Mesenchymal stem cell (in vitro differentiated cells and primary cell): ENCODE results near the gene PROX1.

Source experiments
- DNase-seq: peaks from one replicate; pipeline ENCODE4 v3.0.0-alpha.2; 2013
- H2AFZ ChIP-seq: one replicate; pipeline ENCODE4 v1.6.1; 2013; ENCODE audit warnings: low read depth, mild to moderate bottlenecking, control low read depth, inconsistent platforms, low read length, moderate library complexity
- H2AK5ac ChIP-seq: 2 replicates; pipeline ENCODE4 v1.6.1; 2013; ENCODE audit warnings: low read length, moderate library complexity, mild to moderate bottlenecking, inconsistent platforms; ENCODE audit not compliant: severe bottlenecking
- H2BK120ac ChIP-seq: one replicate; pipeline ENCODE4 v1.6.1; 2013; ENCODE audit warnings: low read depth, mild to moderate bottlenecking, inconsistent platforms, low read length, moderate library complexity
- H2BK12ac ChIP-seq, 2 experiments: one replicate each; pipeline ENCODE4 v1.6.1; 2013; ENCODE audit warnings: inconsistent platforms in 2 of 2, low read length in 2 of 2, mild to moderate bottlenecking in 2 of 2, moderate library complexity in 2 of 2, control low read depth in 1 of 2
- H2BK15ac ChIP-seq: one replicate; pipeline ENCODE4 v1.6.1; 2013; ENCODE audit warnings: mild to moderate bottlenecking, low read depth, inconsistent platforms; ENCODE audit not compliant: poor library complexity, severe bottlenecking
- H2BK5ac ChIP-seq: 2 replicates; pipeline ENCODE4 v1.6.1; 2013; ENCODE audit warnings: low read depth, mild to moderate bottlenecking, low read length, control low read depth, inconsistent platforms; ENCODE audit not compliant: poor library complexity, severe bottlenecking
- H3K14ac ChIP-seq, 2 experiments: one replicate each; pipeline ENCODE4 v1.6.1; 2013; ENCODE audit warnings: inconsistent platforms in 2 of 2, low read length in 2 of 2, control low read depth in 1 of 2, mild to moderate bottlenecking in 1 of 2, moderate library complexity in 1 of 2
- H3K18ac ChIP-seq, 2 experiments: one replicate each; pipeline ENCODE4 v1.6.1; 2013; ENCODE audit warnings: inconsistent platforms in 2 of 2, low read length in 2 of 2, control low read depth in 1 of 2, low read depth in 1 of 2, mild to moderate bottlenecking in 1 of 2
- H3K23ac ChIP-seq, 2 experiments: one replicate each; pipeline ENCODE4 v1.6.1; 2013; ENCODE audit warnings: inconsistent platforms in 2 of 2, low read length in 2 of 2, mild to moderate bottlenecking in 2 of 2, moderate library complexity in 2 of 2, control low read depth in 1 of 2
- H3K27ac ChIP-seq: 2 replicates; pipeline ENCODE4 v1.5.1; 2013; ENCODE audit warnings: mild to moderate bottlenecking, moderate library complexity, low read length, control low read depth, inconsistent platforms; ENCODE audit not compliant: poor library complexity, severe bottlenecking
- H3K27me3 ChIP-seq, 2 experiments: 2 replicates each; pipeline versions ENCODE4 v1.6.1 to v1.7.0; 2013; ENCODE audit warnings: low read length in 2 of 2, mild to moderate bottlenecking in 2 of 2, moderate library complexity in 2 of 2, control low read depth in 1 of 2, inconsistent platforms in 1 of 2; ENCODE audit not compliant: control insufficient read depth in 1 of 2, insufficient read depth in 1 of 2
- H3K36me3 ChIP-seq, 2 experiments: 2 replicates each; pipeline versions ENCODE4 v1.6.1 to v1.7.0; 2013; ENCODE audit warnings: low read length in 2 of 2, control low read depth in 1 of 2, inconsistent platforms in 1 of 2, low read depth in 1 of 2, mild to moderate bottlenecking in 1 of 2; ENCODE audit not compliant: insufficient read depth in 2 of 2, control insufficient read depth in 1 of 2
- H3K4ac ChIP-seq, 2 experiments: one replicate each; pipeline ENCODE4 v1.6.1; 2013; ENCODE audit warnings: inconsistent platforms in 2 of 2, low read length in 2 of 2, mild to moderate bottlenecking in 2 of 2, moderate library complexity in 2 of 2, control low read depth in 1 of 2, low read depth in 1 of 2
- H3K4me1 ChIP-seq: 2 replicates; pipeline ENCODE4 v1.6.1; 2013; ENCODE audit warnings: low read depth, low read length, control low read depth; ENCODE audit not compliant: control insufficient read depth, insufficient read depth
- H3K4me2 ChIP-seq: 2 replicates; pipeline ENCODE4 v1.6.1; 2013; ENCODE audit warnings: low read length, mild to moderate bottlenecking, inconsistent platforms; ENCODE audit not compliant: poor library complexity, severe bottlenecking
- H3K4me3 ChIP-seq, 2 experiments: 2 replicates each; pipeline versions ENCODE4 v1.5.1 to v1.7.0; 2013; ENCODE audit warnings: low read length in 2 of 2, mild to moderate bottlenecking in 2 of 2, control low read depth in 1 of 2, low read depth in 1 of 2; ENCODE audit not compliant: insufficient read depth in 1 of 2
- H3K79me1 ChIP-seq: replicated peaks from 2 replicates; pipeline ENCODE4 v1.6.1; 2013; ENCODE audit warnings: mild to moderate bottlenecking, control low read depth, low read length, inconsistent platforms; ENCODE audit not compliant: poor library complexity, severe bottlenecking
- H3K9ac ChIP-seq: 2 replicates; pipeline ENCODE4 v1.7.0; 2013; ENCODE audit warnings: mild to moderate bottlenecking, low read length, moderate library complexity
- H3K9me3 ChIP-seq: 2 replicates; pipeline ENCODE4 v1.7.0; 2013; ENCODE audit warnings: mild to moderate bottlenecking, low read length; ENCODE audit not compliant: control insufficient read depth
- H4K8ac ChIP-seq: one replicate; pipeline ENCODE4 v1.6.1; 2013; ENCODE audit warnings: inconsistent platforms, mild to moderate bottlenecking, low read length, moderate library complexity
- H4K91ac ChIP-seq: one replicate; pipeline ENCODE4 v1.6.1; 2013; ENCODE audit warnings: mild to moderate bottlenecking, low read length, inconsistent platforms
- WGBS: methylation state at CpG from one replicate; pipeline ENCODE4 v1.1.7; 2013; ENCODE audit warnings: mixed read lengths; 5-methylcytosine and 5-hydroxymethylcytosine counted together

Gene PROX1

GRCh38 chr1:213983493-213984386, 4.0 kb upstream of the PROX1 start:
- H2BK12ac ChIP-seq: no peak overlapping the region
- no peak overlapping the region for H2AFZ ChIP-seq
- H3K79me1 ChIP-seq: no peaks in the 10 kb centered on the region
- H3K27me3 ChIP-seq: peaks cover 81 to 82% of the 10 kb centered on the region in 2 experiments
- H2BK15ac ChIP-seq: no peak overlapping the region
- H4K91ac ChIP-seq: no peak overlapping the region
- 11% methylated on average over 24 of the region's 36 CpGs for WGBS
- no peak overlapping the region for H2AK5ac ChIP-seq
- no peak overlapping the region for H3K27ac ChIP-seq
- H3K4ac ChIP-seq: no peak overlapping the region
- H2BK5ac ChIP-seq: no peak overlapping the region
- H3K36me3 ChIP-seq: no peaks in the 10 kb centered on the region
- H3K18ac ChIP-seq: no peak overlapping the region
- no peak overlapping the region for H4K8ac ChIP-seq
- no peak for DNase-seq
- H2BK120ac ChIP-seq: no peak overlapping the region
- no peak overlapping the region for H3K14ac ChIP-seq
- peak overlapping the region; percentile 50 for H3K4me2 ChIP-seq
- no peak overlapping the region for H3K23ac ChIP-seq
- peaks cover 18% of the 10 kb centered on the region for H3K4me1 ChIP-seq
- H3K4me3 ChIP-seq: peak overlapping the region in 1 of 2 experiments; percentile 71
- no peak overlapping the region for H3K9ac ChIP-seq
- H3K9me3 ChIP-seq: peaks cover 3% of the 10 kb centered on the region

- Histone ChIP-seq H3K79me1 (no peaks in the 10 kb centered on the region), H2BK5ac (no peak overlapping the region), H3K4me3 (no peak overlapping the region), H3K36me3 (no peaks in the 10 kb centered on the region), H3K4me2 (no peak overlapping the region), H3K9ac (no peak overlapping the region), H3K9me3 (peaks cover 3% of the 10 kb centered on the region), H3K23ac (no peak overlapping the region), H2BK120ac (no peak overlapping the region), H2BK12ac (no peak overlapping the region), H3K27me3 (peaks cover 79 to 81% of the 10 kb centered on the region in 2 experiments), H3K4me1 (peaks cover 25% of the 10 kb centered on the region), H2BK15ac (no peak overlapping the region), H2AFZ (no peak overlapping the region), H3K14ac (no peak overlapping the region), H3K4ac (no peak overlapping the region), H3K18ac (no peak overlapping the region), H3K27ac (no peak overlapping the region), H4K91ac (no peak overlapping the region), H4K8ac (no peak overlapping the region), H2AK5ac (no peak overlapping the region)
- no peak for DNase-seq
- WGBS: 11% methylated on average over 12 of the region's 15 CpGs
Observed at GRCh38 chr1:213984387-213985208, 3.2 kb upstream of the PROX1 start.

GRCh38 chr1:213985209-213986019, 2.4 kb upstream of the PROX1 start:
- H3K4me2 ChIP-seq: peak overlapping the region; percentile 60
- H3K4me3 ChIP-seq: peak overlapping the region in 1 of 2 experiments; percentile 47
- no peak overlapping the region for H2AFZ ChIP-seq
- peaks cover 3% of the 10 kb centered on the region for H3K9me3 ChIP-seq
- H2BK5ac ChIP-seq: no peak overlapping the region
- H3K14ac ChIP-seq: no peak overlapping the region
- WGBS: 2% methylated on average over 47 of the region's 52 CpGs
- H3K18ac ChIP-seq: no peak overlapping the region
- H3K4me1 ChIP-seq: peaks cover 26% of the 10 kb centered on the region
- H3K36me3 ChIP-seq: no peaks in the 10 kb centered on the region
- no peak overlapping the region for H4K8ac ChIP-seq
- H3K79me1 ChIP-seq: no peaks in the 10 kb centered on the region
- H2BK120ac ChIP-seq: no peak overlapping the region
- no peak overlapping the region for H2BK12ac ChIP-seq
- peak overlapping the region in 1 of 2 experiments; percentile 14 for H3K23ac ChIP-seq
- no peak for DNase-seq
- no peak overlapping the region for H3K27ac ChIP-seq
- H4K91ac ChIP-seq: no peak overlapping the region
- H2AK5ac ChIP-seq: no peak overlapping the region
- peaks cover 81% of the 10 kb centered on the region in 2 experiments for H3K27me3 ChIP-seq
- H3K4ac ChIP-seq: no peak overlapping the region
- no peak overlapping the region for H2BK15ac ChIP-seq
- no peak overlapping the region for H3K9ac ChIP-seq
